Kidney epithelial cell (primary cell): ENCODE results near the gene NBAS. TPM values are rescaled to one million over a fixed set of nuclear protein-coding genes. Genes with fewer than 3 reads are reported as not detected.
A peak's percentile ranks its signal among the peaks of the same experiment; 100 is the strongest.

ENCODE experiments used
- DNase-seq: peaks from one replicate; pipeline ENCODE4 v3.0.0-alpha.2; 2010; ENCODE audit warnings: low read depth
- H3K27me3 ChIP-seq: 2 replicates; pipeline ENCODE4 v1.6.0; 2011; ENCODE audit warnings: low read length; ENCODE audit not compliant: control insufficient read depth, insufficient read depth
- H3K36me3 ChIP-seq: 2 replicates; pipeline ENCODE4 v1.5.1; 2011; ENCODE audit warnings: low read length; ENCODE audit not compliant: control insufficient read depth, insufficient read depth
- H3K4me3 ChIP-seq: 2 replicates; pipeline ENCODE4 v1.5.1; 2011; ENCODE audit warnings: low read depth, mild to moderate bottlenecking, control low read depth, low read length
- CTCF ChIP-seq: IDR thresholded peaks from 2 replicates; pipeline ENCODE4 v1.5.1; 2011; ENCODE audit warnings: mild to moderate bottlenecking, moderate library complexity, low read length, control low read depth, inconsistent platforms; ENCODE audit not compliant: insufficient read depth, poor library complexity, severe bottlenecking
- total RNA-seq: library from RNA; depleted of rRNA; stranded (reverse); fragments of >200 nt; gene quantifications from 2 replicates; pipeline ENCODE4 v1.2.3, GENCODE V29; 2015

Gene NBAS
- total RNA-seq, 1 donor from 2014 or later: 67.0 TPM

DNA sequence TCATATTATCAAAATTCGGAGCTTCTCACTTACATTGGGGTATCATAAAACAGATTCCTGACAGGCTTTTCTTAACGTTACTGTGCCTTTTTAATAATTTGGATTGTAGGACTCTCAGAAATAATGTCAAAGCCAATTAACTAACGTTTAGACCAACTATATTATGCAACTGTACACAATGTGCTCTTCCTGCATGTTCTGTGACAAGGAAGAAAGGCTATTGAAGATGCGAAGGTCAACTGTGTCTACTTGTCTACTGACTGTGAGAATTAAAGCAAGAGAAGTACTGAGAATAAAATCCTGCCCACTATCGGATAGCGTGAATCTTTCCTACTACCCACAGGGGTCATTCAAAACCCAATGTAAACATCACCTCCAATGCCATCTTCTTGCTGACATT is 393.0 kb downstream of the NBAS start:
- no peak for TF ChIP-seq CTCF
- DNase-seq: no peak
- Histone ChIP-seq H3K27me3 (no peaks in the 10 kb centered on the region), H3K4me3 (no peak overlapping the region), H3K36me3 (no peaks in the 10 kb centered on the region)

DNA sequence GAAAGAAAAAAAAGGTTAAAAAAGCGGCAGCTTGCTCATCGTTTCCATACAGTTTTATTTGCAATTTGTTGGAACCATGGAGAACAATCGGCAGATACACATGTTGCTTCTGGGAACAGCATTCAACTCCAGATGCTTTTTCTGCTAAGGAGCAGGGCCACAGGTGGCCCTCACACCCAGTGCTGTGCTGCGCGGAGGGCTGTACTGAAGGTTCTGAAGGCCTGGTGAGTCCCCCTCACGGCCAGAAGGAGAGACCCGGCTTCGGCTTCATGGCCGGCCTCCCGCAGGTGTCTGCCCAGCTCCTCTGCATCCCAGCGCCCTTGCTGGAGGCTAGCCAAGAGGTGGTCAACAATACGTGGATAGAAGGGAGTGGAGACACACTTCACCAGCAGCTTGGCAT is 394.3 kb downstream of the NBAS start:
- no peak for DNase-seq
- no peak overlapping the region for H3K4me3 ChIP-seq
- H3K27me3 ChIP-seq: no peaks in the 10 kb centered on the region
- TF ChIP-seq CTCF: no peak
- H3K36me3 ChIP-seq: no peaks in the 10 kb centered on the region

DNA sequence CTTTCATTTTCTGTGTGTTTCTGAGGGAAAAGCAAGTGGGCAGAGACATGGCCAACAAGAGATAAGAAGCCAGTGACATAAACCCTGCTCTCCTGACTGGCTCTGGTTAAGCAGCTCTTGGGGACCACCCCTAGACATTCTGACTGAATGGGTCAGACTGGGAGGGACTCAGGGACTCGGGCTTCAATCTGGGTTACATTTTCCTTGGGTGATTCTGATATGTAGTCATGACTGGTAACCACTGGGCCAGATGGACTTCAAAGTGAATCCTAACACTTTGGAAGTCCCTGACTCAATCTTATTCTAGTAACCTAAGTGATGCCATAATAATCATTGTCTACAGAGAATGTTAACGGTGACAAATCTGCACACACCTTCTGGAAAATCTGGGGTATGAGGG is 397.8 kb downstream of the NBAS start:
- H3K36me3 ChIP-seq: no peaks in the 10 kb centered on the region
- no peaks in the 10 kb centered on the region for H3K27me3 ChIP-seq
- H3K4me3 ChIP-seq: no peak overlapping the region
- TF ChIP-seq CTCF: no peak
- no peak for DNase-seq

GRCh38 chr2:15162620-15163019 is 398.5 kb downstream of the NBAS start:
- TF ChIP-seq CTCF: no peak
- no peaks in the 10 kb centered on the region for H3K27me3 ChIP-seq
- H3K4me3 ChIP-seq: no peak overlapping the region
- H3K36me3 ChIP-seq: no peaks in the 10 kb centered on the region
- DNase-seq: no peak

DNA sequence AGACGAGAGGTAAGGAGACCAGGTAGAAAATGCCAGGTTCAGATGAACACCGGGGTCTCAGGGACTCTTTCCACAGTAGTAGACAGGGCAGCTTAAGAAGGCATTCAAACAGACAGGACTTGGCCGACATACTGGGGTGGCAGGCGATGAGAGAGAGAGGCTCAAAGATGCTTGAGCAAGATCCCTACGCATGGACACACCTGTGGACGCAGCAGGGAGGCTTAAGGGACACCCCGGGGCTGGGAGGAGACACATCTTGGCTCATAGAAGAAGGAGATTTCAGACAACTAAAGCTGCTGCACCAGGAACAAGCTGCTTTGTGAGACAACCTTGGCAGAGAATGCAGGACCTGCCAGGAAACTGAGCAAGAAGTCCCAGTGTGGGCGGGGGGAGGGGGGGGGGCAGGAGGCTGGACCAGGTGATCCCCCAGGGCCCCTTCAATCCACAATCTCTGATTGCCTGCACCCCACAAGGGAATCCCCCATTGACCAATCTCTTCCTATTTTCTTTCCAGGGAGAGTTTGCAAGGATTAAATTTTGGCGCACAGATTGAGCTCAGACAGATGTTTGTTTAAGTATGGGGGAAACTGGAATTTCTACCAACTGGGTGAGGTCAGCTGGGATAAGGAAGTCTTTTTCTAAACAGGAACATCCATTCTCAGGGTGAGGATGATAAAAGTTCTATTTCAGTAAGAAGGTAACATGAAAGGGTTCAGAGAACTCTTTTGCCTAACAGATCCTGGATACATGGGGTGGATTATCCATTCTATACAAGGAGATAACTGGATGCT is 400.7 kb downstream of the NBAS start:
- TF ChIP-seq CTCF: no peak
- H3K36me3 ChIP-seq: no peaks in the 10 kb centered on the region
- no peak for DNase-seq
- H3K4me3 ChIP-seq: no peak overlapping the region
- no peaks in the 10 kb centered on the region for H3K27me3 ChIP-seq

- H3K27me3 ChIP-seq: no peaks in the 10 kb centered on the region
- TF ChIP-seq CTCF: peak; percentile 69
- H3K4me3 ChIP-seq: no peak overlapping the region
- DNase-seq: no peak
- H3K36me3 ChIP-seq: no peaks in the 10 kb centered on the region
These were observed 401.4 kb downstream of the NBAS start for GRCh38 chr2:15159751-15160177.
